Right lobe of liver (tissue), 4 donors: ENCODE results near the gene RCSD1.
"Not testable (repeated sequence)": the region's sequence is repeated elsewhere in the genome, so short reads cannot be mapped to it uniquely, and the experiment has no call there.

Experiments used
- POLR2A ChIP-seq: fragments of 450-650 bp; IDR thresholded peaks from one replicate; pipeline ENCODE4 v1.6.1; 2017; ENCODE audit warnings: antibody characterized with exemption, mild to moderate bottlenecking
- TF ChIP-seq, protein P1 (sequence below), 4 donors: fragments of 200-600 bp in 3 of 4; fragments of 450-650 bp in 1 of 4; IDR thresholded peaks; one replicate each; pipeline versions ENCODE4 v1.5.1 to v1.8.0; 2016 to 2022; ENCODE audit warnings: antibody characterized with exemption in 4 of 4, mild to moderate bottlenecking in 2 of 4
- donor health status: DM: no; HTN: no; CAD: no.
- donor health status: DM: no; HTN: no; CAD: no.
- donor health status: DM: no; HTN: yes; CAD: no.

DNA sequence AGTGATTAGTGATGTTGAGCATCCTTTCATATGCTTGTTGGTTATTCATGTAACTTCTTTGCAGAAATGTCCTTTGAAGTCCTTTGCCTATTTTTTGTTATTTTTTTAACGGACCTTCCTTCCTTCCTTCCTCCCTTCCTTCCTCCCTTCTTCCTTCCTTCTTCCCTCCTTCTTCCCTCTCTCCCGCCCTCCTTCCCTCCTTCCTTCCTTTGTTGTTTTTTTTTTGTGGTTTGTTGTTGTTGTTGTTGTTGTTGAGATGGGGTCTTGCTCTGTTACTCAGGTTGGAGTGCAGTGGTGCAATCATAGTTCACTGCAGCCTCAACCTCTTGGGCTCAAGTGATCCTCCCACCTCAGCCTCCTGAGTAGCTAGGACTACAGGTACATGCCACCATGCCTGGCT, 16.0 kb upstream of the RCSD1 start:
- TF ChIP-seq, protein P1, sequence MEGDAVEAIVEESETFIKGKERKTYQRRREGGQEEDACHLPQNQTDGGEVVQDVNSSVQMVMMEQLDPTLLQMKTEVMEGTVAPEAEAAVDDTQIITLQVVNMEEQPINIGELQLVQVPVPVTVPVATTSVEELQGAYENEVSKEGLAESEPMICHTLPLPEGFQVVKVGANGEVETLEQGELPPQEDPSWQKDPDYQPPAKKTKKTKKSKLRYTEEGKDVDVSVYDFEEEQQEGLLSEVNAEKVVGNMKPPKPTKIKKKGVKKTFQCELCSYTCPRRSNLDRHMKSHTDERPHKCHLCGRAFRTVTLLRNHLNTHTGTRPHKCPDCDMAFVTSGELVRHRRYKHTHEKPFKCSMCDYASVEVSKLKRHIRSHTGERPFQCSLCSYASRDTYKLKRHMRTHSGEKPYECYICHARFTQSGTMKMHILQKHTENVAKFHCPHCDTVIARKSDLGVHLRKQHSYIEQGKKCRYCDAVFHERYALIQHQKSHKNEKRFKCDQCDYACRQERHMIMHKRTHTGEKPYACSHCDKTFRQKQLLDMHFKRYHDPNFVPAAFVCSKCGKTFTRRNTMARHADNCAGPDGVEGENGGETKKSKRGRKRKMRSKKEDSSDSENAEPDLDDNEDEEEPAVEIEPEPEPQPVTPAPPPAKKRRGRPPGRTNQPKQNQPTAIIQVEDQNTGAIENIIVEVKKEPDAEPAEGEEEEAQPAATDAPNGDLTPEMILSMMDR (IDR thresholded peaks at IDR 0.05) = not testable (repeated sequence)
- not testable (repeated sequence) for TF ChIP-seq POLR2A
